ENCODE measurements around the gene PPP1R2C.

Gene PPP1R2C

GRCh38 chrX:42748067-42748850 is 29.7 kb downstream of the PPP1R2C start:
- DNase-seq = no peak

- no peak for DNase-seq
Measured at GRCh38 chrX:42746606-42747005, 31.4 kb downstream of the PPP1R2C start.

GRCh38 chrX:42740456-42740855 is 37.5 kb downstream of the PPP1R2C start:
- no peak for DNase-seq

- DNase-seq = no peak
Measured at GRCh38 chrX:42739741-42740140, 38.2 kb downstream of the PPP1R2C start.

- DNase-seq = no peak
Measured at GRCh38 chrX:42739258-42739657, 38.7 kb downstream of the PPP1R2C start.

- no peak for DNase-seq
Measured at GRCh38 chrX:42738552-42738951, 39.4 kb downstream of the PPP1R2C start.

GRCh38 chrX:42735250-42735649 is 42.7 kb downstream of the PPP1R2C start:
- DNase-seq = no peak

GRCh38 chrX:42732506-42732905 is 45.5 kb downstream of the PPP1R2C start:
- DNase-seq = no peak
